Measurements from ENCODE around the gene CLEC1A.

The CLEC1A gene

GRCh38 chr12:10098791-10099190 is at the start of gene CLEC1A:
TSS of gene CLEC1A (minus strand) at chr12:10098985. CDS start at chr12:10098922, 63 bp downstream.
- no peak for DNase-seq (ENCODE audit: low spot score)

- no peak for DNase-seq (ENCODE audit: low spot score)
Measured at GRCh38 chr12:10147714-10148403, 49.1 kb upstream of the CLEC1A start.

- DNase-seq (ENCODE audit: low spot score) = no peak
Measured at GRCh38 chr12:10142976-10143589, 44.3 kb upstream of the CLEC1A start.

- DNase-seq (ENCODE audit: low spot score) = no peak
Measured at GRCh38 chr12:10140001-10140400, 41.2 kb upstream of the CLEC1A start.

GRCh38 chr12:10136637-10137205 is 37.9 kb upstream of the CLEC1A start:
- DNase-seq (ENCODE audit: low spot score) = no peak

GRCh38 chr12:10135126-10135525 is 36.3 kb upstream of the CLEC1A start:
- no peak for DNase-seq (ENCODE audit: low spot score)

- no peak for DNase-seq (ENCODE audit: low spot score)
Measured at GRCh38 chr12:10132850-10133370, 34.1 kb upstream of the CLEC1A start.

- DNase-seq (ENCODE audit: low spot score) = no peak
Measured at GRCh38 chr12:10131111-10131690, 32.4 kb upstream of the CLEC1A start.

GRCh38 chr12:10130042-10130441 is 31.3 kb upstream of the CLEC1A start, which contains the start of gene CLEC7A:
TSS of gene CLEC7A (minus strand) at chr12:10130199. CDS start at chr12:10130082, 117 bp downstream.
- peak; percentile 28 for DNase-seq (ENCODE audit: low spot score)

- no peak for DNase-seq (ENCODE audit: low spot score)
Measured at GRCh38 chr12:10128687-10129086, 29.9 kb upstream of the CLEC1A start.

- no peak for DNase-seq (ENCODE audit: low spot score)
Measured at GRCh38 chr12:10126413-10126812, 27.6 kb upstream of the CLEC1A start.

- DNase-seq (ENCODE audit: low spot score) = no peak
Measured at GRCh38 chr12:10122689-10123088, 23.9 kb upstream of the CLEC1A start.

- no peak for DNase-seq (ENCODE audit: low spot score)
Measured at GRCh38 chr12:10121278-10121677, 22.5 kb upstream of the CLEC1A start.

- no peak for DNase-seq (ENCODE audit: low spot score)
Measured at GRCh38 chr12:10119066-10119465, 20.3 kb upstream of the CLEC1A start.

- DNase-seq (ENCODE audit: low spot score) = no peak
Measured at GRCh38 chr12:10115890-10116289, 17.1 kb upstream of the CLEC1A start.

GRCh38 chr12:10115311-10115710 is 16.5 kb upstream of the CLEC1A start:
- DNase-seq (ENCODE audit: low spot score) = no peak

GRCh38 chr12:10113920-10114319 is 15.1 kb upstream of the CLEC1A start:
- no peak for DNase-seq (ENCODE audit: low spot score)

- no peak for DNase-seq (ENCODE audit: low spot score)
Measured at GRCh38 chr12:10113075-10113474, 14.3 kb upstream of the CLEC1A start.

GRCh38 chr12:10111451-10111850 is 12.7 kb upstream of the CLEC1A start:
- no peak for DNase-seq (ENCODE audit: low spot score)

- DNase-seq (ENCODE audit: low spot score) = no peak
Measured at GRCh38 chr12:10110256-10110844, 11.6 kb upstream of the CLEC1A start.

GRCh38 chr12:10102322-10102721 is 3.5 kb upstream of the CLEC1A start:
- no peak for DNase-seq (ENCODE audit: low spot score)

GRCh38 chr12:10101648-10102220 is 2.9 kb upstream of the CLEC1A start:
- no peak for DNase-seq (ENCODE audit: low spot score)
